ENCODE results near the gene TSC1. TPM values are rescaled to one million over a fixed set of nuclear protein-coding genes. Genes with fewer than 3 reads are reported as not detected.
A peak's percentile ranks its signal among the peaks of the same experiment; 100 is the strongest.

TSC1 gene
- total RNA-seq, 2 experiments from 2014 or later, result 20.7 to 23.2 TPM

DNA sequence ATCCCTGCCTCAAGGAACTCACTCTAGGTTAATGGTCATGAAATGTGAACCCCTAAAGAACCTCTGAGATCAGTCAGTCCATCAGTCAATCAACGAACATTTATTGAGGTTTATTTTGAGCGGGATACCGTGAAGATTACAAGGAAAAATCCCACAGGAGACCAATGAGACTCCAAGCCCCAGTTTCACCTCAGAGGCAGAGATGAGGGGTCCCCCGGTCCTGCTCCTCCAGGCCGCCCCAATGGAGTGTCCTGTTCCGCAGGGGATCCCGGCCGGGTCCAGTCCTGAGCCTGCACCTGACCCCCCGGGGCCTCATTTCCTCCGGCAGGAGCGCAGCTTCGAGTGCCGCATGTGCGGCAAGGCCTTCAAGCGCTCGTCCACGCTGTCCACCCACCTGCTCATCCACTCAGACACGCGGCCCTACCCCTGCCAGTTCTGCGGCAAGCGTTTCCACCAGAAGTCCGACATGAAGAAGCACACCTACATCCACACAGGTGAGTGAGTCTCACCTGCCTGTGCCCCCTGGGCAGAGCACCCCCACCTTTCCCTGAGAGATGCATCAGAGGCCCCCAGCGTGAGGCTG lies 45.1 kb upstream of the TSC1 start:
- Mint-ChIP-seq H3K36me3 (ENCODE audit: low read depth) (no peaks in the 10 kb centered on the region), H3K4me3 (no peak overlapping the region), H3K4me1 (ENCODE audit: low read depth) (peaks cover 2% of the 10 kb centered on the region), H3K27ac (no peak overlapping the region), H3K27me3 (peaks cover 16% of the 10 kb centered on the region), H3K9me3 (peaks cover 2% of the 10 kb centered on the region)
- ChIA-PET POLR2A (interaction anchor here (0.9 kb wide), 1 partner anchor 209 kb away, joined by 3 read pairs; no protein-coding TSS in a partner anchor), CTCF (no interaction called here)
- DNase-seq, result no peak
- no peak for ATAC-seq
- intact Hi-C loops (cut with micrococcal nuclease), result no loop called here
- TF ChIP-seq, protein P1, sequence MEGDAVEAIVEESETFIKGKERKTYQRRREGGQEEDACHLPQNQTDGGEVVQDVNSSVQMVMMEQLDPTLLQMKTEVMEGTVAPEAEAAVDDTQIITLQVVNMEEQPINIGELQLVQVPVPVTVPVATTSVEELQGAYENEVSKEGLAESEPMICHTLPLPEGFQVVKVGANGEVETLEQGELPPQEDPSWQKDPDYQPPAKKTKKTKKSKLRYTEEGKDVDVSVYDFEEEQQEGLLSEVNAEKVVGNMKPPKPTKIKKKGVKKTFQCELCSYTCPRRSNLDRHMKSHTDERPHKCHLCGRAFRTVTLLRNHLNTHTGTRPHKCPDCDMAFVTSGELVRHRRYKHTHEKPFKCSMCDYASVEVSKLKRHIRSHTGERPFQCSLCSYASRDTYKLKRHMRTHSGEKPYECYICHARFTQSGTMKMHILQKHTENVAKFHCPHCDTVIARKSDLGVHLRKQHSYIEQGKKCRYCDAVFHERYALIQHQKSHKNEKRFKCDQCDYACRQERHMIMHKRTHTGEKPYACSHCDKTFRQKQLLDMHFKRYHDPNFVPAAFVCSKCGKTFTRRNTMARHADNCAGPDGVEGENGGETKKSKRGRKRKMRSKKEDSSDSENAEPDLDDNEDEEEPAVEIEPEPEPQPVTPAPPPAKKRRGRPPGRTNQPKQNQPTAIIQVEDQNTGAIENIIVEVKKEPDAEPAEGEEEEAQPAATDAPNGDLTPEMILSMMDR (IDR thresholded peaks at IDR 0.05), result no peak

DNA sequence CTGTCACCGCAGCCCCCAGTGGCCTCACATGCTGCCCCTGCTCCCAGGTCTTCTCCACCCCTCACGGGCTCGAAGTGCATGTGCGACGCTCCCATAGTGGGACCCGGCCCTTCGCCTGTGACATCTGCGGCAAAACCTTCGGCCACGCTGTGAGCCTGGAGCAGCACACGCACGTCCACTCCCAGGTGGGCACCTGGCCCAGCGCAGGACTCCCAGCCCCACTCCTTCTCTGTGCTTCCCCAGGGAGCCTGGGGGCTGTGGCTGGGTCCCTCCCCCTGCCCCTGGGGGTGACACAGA lies 44.5 kb upstream of the TSC1 start:
- POLR2A ChIA-PET, result interaction anchor here (0.7 to 0.9 kb wide), 2 partner anchors 54 to 209 kb away, joined by 3 read pairs; no protein-coding TSS in a partner anchor
- TF ChIP-seq, protein P1 (IDR thresholded peaks at IDR 0.05), result no peak
- Mint-ChIP-seq H3K27ac (no peak overlapping the region), H3K36me3 (ENCODE audit: low read depth) (no peaks in the 10 kb centered on the region), H3K27me3 (peaks cover 14% of the 10 kb centered on the region), H3K9me3 (peaks cover 2% of the 10 kb centered on the region), H3K4me1 (ENCODE audit: low read depth) (no peaks in the 10 kb centered on the region), H3K4me3 (no peak overlapping the region)
- ATAC-seq (no peak), DNase-seq (no peak)
- intact Hi-C loops (cut with micrococcal nuclease), result no loop called here
- CTCF ChIA-PET, result interaction anchor here (0.8 to 1.7 kb wide), 3 partner anchors 11 to 13 kb away, joined by 3 to 5 read pairs (median 4); partner anchors contain the start of gene GFI1B

DNA sequence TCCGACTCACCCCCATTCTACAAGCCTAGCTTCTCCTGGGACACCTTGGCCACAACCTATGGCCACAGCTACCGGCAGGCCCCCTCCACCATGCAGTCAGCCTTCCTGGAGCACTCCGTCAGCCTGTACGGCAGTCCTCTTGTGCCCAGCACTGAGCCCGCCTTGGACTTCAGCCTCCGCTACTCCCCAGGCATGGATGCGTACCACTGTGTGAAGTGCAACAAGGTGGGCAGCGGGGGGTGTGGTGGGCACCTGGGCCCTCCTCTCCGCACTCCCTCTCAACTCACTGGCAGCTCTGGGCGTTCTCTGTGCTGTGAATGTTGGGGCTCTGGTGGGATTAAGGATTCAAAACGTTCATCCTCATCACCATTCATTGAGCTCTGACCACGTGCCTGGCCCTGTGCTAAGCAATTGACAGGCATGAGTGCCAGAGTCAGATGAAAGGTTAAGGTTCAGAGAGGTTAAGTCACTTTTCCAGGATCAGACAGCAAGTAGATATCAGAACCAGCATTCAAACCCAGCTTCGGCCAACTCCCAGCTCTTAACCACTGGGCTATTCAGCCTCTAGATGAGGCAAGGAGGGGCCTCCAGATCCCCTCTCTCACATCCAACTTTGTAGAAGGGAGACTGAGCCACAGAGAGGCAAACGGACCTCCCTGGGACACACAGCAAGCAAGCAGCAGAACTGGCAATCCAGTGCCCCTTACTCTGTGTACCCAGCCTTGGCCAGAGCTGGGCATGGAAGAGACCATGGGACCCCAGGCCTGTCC lies 44.0 kb upstream of the TSC1 start:
- TF ChIP-seq, protein P1 (IDR thresholded peaks at IDR 0.05), result no peak
- Mint-ChIP-seq H3K36me3 (ENCODE audit: low read depth) (no peaks in the 10 kb centered on the region), H3K27ac (no peak overlapping the region), H3K27me3 (peaks cover 14% of the 10 kb centered on the region), H3K4me1 (ENCODE audit: low read depth) (no peaks in the 10 kb centered on the region), H3K4me3 (no peak overlapping the region), H3K9me3 (peaks cover 2% of the 10 kb centered on the region)
- ChIA-PET POLR2A (interaction anchor here (0.7 to 0.9 kb wide), 2 partner anchors 53 to 208 kb away, joined by 3 read pairs; no protein-coding TSS in a partner anchor), CTCF (interaction anchor here (0.8 to 1.7 kb wide), 3 partner anchors 10 to 13 kb away, joined by 3 to 5 read pairs (median 4); partner anchors contain the start of gene GFI1B)
- DNase-seq (no peak), ATAC-seq (no peak)
- intact Hi-C loops (cut with micrococcal nuclease), result no loop called here

DNA sequence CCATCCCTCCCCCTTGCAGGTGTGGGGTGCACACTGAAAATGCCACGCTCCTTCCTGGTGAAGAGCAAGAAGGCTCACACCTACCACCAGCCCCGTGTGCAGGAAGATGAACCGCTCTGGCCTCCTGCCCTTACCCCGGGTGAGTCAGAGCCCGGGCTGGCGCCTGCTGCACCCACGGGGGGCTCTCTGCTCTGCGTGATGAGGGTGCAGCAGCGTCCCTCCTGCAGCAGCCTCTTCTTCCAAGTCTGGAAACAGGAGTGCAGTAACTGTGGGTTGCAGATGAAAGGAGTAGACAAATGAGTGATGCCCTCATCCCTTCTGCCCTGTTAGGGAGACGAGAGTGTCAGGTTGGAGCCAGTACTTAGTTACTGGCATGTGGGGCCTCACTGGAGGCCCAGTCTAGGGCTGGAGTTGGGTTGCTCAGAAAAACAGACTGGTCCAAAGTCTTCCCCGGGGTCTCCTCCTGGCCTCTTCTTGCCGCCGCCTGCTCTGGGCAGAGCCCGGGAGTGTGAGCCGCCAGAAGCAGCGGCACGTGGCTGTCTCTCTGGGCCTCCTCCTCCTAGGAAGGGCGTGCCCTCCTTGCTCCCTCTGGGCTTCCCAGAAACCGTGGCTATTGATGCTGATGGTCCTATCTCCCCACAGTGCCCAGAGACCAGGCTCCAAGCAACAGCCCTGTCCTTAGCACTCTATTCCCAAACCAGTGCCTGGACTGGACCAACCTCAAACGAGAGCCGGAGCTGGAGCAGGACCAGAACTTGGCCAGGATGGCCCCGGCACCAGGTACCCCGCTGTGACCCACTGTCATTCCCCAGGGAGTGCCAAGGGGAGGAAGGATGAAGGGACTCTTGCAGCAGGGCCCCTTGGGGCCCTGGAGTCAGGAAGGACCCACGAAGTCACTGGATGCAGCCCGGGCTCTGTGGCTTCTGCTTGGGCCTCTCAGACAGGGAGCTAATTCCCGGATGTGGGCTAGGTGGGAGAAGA lies 42.5 kb upstream of the TSC1 start:
- Mint-ChIP-seq H3K9me3 (peaks cover 2% of the 10 kb centered on the region), H3K4me1 (ENCODE audit: low read depth) (no peaks in the 10 kb centered on the region), H3K27ac (no peak overlapping the region), H3K4me3 (no peak overlapping the region), H3K27me3 (peaks cover 17% of the 10 kb centered on the region), H3K36me3 (ENCODE audit: low read depth) (no peaks in the 10 kb centered on the region)
- intact Hi-C loops (cut with micrococcal nuclease), result no loop called here
- CTCF ChIA-PET, result interaction anchor here (1.0 to 1.7 kb wide), 2 partner anchors 9 to 10 kb away, joined by 3 to 5 read pairs; partner anchors contain the start of gene GFI1B
- POLR2A ChIA-PET, result no interaction called here
- DNase-seq, result peak; percentile 15
- TF ChIP-seq, protein P1 (IDR thresholded peaks at IDR 0.05), result no peak
- peak; percentile 34 for ATAC-seq
